HG02759 (cell line): ENCODE measurements around the gene CBY1.

Source experiments
- ATAC-seq: cut with Tn5 transposase; IDR thresholded peaks from one replicate; pipeline ENCODE4 v1.9.1; 2021; ENCODE audit warnings: mild to moderate bottlenecking, moderate library complexity; ENCODE audit not compliant: unreplicated experiment

CBY1 gene

DNA sequence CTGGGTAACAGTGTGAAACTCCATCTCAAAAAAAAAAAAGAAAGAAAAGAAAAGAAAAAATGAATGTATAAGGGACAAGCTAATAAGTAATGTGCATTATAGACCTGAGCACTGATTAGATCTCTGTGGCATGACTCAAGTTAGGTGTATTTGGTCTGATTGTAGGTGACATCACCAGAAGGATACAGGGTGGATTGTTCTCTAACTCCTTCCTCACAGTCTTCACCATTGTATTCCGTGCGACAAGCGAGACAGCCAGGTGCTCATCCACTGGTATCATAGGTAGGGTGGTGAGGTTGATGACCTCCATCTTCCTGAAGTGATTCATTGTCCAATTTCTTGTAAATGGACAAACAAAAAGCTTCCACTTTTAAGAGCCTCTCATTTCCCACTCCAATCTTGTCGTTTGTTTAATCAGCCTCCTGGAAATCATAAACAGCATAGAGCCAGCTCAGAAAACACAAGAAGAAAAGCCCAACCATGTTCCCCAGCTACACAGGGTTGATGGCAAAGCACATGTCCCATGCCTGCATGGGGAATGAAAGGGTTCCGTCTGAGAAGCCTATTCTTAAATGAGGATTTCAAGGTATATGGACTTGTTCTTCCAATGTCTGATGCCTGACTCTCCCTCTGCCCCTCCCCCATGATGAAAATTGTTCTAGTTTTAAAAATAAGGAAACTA lies 6.5 kb upstream of the CBY1 start:
- ATAC-seq: no peak

DNA sequence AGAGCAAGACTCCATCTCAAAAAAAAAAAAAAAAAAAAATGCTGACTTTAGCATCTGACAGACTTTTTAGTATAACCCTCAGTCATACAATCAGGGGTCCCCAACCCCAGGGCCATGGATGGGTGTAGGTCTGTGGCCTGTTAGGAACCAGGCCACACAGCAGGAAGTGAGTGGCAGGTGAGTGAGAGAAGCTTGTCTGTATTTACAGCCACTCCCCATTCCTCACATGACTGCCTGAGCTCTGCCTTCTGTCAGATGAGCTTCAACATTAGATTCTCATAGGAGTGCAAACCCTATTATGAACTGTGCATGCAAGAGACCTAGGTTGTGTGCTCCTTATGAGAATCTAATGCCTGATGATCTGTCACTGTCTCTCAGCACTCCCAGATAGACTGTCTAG lies 3.6 kb upstream of the CBY1 start:
- ATAC-seq: no peak

DNA sequence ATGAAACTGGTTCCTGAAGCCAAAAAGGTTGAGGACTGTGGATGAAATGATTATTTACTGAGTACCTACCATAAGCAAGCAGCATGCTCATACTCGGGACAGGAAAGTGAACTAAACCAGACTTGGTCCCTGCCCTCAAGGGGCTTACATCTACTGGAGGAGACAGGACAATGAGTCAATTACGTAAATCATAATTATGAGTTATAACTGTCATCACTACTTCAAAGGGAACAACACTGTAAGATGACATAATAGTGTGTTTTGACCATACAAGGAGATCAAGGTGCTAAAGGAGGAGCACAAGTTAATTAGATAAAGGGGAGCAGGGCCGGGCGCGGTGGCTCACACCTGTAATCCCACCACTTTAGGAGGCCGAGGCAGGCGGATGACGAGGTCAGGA lies 2.7 kb upstream of the CBY1 start:
- no peak for ATAC-seq

DNA sequence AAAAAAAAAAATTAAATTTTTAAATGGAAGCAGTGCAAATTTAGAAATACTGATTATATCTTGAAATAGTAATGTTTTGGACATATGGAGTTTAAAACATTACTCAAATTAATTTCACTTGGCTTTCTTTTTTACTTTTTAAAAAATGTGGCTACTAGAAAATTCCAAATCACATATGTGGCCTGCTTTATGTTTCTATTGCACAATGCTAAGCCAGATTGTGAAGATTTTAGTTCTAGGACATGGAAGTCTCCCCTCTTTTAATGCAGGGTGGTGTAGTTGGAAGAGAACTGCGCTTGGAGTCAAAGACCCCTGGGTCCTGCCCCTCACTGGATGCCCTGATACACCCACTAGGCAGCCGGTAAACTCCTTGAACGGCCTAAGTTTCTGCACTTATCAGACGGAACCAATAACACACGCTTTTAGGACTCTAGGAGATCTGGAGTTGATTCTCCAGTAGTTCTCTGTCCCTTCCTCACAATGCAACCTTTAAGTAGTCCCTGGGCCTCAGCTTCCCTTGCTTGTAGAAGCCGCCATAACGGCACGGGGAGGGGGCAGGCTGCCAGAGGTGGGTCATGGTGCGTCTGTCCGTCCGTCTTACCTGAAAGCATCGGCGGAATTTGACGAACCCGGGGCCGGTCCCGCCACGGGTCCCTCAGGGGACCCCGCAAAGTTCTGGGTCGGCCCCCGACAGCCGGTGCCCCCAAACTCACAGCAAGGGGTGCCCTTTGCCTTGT lies 751 bp upstream of the CBY1 start:
- ATAC-seq: no peak

DNA sequence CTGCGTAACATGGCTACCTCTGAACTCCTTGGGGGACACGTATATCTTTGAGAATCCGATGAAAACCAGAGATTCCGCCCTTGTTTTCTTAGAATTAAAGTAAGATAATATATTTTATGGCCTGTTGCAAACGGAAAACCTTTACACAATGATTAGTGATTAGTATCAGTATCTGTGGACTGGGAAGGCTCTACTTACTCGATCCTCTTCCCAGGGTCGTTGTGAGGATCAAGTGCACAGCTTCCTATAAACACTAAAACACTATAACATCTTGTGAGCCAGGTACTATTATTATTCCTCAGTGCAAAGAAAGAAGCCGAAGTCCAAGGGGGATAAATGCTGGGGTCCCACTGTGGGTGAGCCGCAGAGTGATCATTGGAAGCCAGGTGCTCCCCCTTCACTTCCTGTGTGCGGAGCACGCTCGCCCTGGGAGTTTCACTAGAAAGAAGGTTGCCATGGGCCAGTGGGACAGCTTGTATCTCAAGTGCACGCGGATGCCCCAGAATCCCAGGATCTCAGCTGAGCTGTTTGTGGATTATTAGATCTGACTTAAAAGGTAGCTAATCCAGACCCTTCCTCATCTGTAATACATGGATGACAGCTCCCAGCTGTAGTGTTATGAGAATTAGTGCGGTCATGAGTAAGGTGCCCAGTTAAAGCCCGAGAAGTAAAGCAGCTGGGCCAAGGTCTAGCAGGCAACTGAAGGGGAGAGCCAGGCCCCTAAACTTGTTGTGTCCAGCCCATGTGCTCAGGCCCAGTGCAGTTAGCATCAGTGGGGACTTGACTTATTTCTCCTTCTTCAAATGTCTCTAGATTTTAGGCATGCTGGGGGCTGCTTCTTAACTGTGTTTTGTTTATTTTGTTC lies 839 bp downstream of the CBY1 start:
- peak; percentile 20 for ATAC-seq

DNA sequence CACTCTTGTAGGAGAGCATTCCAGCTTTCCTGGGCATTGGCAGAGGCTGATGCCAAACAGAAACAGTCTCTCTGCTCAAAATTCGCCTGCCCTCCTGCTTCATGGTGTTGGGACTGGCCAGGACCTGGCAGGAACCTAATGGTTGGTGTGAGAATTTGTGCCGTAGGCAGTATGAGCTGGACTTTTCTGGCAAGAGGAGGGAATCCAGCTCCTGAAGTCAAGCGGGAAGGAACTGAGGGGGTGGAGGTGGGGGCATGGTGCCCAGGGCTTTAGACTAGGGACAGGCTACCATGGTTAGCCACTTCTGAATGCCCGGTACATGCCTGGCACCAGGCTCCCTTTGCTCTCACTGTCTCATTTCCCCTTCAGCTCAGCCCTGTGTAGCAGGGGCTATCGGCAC lies 18.4 kb downstream of the CBY1 start:
- no peak for ATAC-seq

DNA sequence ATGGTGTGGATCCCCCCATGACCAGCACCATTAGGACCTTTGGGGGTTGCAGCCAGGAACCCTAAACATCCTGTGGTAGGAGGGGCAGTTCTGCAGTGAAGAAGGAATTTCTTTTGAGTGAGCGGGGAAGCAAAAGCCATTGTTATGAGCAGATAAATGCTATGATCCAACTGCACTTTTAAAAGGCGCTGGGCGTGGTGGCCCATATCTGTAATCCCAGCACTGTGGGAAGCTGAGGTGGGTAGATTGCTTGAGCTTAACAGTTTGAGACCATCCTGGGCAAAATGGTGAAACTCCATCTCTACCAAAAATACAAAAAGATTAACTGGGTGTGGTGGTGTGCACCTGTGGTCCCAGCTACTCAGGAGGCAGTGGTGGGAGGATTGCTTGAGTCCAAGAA lies 19.4 kb downstream of the CBY1 start:
- ATAC-seq: no peak

DNA sequence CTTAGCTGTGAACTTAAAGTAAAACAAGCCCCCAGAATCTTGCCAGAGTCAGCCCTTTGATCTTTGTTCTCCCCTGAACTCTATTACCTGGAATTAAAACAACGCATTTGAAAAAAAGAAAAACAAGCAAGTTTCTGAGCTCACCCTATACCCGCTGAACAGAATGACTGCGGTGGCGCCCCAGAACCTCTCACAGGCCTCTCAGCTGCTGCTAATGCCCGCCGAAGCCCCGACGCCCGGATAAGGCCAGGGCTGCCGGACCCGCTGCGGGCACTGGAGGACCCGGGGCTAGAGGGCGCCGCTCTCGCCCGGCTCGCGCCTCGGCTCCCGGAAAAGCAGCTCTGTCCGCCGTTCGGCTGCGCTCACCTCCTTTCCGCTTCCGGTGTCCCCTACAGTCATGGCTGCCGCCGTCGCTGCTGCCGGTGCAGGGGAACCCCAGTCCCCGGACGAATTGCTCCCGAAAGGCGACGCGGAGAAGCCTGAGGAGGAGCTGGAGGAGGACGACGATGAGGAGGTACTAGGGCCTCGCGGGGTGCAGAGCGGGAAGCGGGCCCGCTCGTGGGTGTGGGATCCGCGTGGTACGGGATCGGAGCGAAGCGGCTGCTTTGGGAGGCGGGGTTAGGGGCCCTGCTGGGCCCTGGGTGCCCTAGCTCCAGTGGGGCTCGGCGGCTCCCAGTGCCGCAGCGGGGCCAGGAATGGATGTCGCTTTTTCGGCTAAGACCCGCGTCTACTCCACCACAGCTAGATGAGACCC lies 25.3 kb downstream of the CBY1 start, which contains the start of gene TOMM22:
TOMM22 (plus strand) TSS at position 376 of the 754 bp plus-strand sequence; CDS start at position 398, 22 bp downstream.
- ATAC-seq: peak; percentile 98

DNA sequence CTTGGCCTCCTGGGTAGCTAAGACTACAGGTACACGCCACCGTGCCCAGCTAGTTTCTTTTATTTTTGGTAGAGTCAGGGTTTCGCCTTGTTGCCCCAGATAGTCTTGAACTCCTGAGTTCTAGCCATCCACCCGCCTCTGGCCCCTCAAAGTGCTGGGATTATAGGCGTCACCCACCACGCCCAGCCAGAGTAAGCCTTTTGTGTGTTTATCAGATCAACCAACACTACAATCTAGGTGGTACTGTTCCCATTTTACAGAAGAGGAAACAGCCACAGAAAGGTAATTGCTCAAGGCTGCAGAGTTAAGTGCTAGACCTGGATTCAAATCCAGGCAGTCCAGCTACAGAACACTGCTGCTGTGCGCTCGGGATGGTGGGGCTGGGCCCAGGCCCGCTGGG lies 28.5 kb downstream of the CBY1 start:
- no peak for ATAC-seq

DNA sequence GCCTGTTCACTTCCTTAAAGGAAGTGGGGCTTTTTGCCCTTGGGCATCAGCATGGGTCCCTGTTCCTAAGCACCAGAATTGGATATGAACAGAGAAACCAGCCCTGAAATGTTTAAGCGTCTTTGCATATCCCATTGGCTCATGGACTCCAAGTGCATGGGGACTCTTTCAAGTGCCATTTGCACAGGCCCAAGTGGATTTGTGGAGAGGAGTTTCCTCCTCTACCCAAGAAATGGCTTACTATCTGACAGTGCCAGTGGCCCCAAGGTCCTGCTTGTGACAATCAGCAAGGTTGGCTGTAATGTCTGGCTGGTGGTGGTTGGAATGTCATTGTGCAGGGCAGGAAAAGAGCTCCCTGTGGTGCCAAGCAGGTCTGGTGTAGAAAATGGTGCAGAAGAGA lies 29.3 kb downstream of the CBY1 start:
- ATAC-seq: no peak

DNA sequence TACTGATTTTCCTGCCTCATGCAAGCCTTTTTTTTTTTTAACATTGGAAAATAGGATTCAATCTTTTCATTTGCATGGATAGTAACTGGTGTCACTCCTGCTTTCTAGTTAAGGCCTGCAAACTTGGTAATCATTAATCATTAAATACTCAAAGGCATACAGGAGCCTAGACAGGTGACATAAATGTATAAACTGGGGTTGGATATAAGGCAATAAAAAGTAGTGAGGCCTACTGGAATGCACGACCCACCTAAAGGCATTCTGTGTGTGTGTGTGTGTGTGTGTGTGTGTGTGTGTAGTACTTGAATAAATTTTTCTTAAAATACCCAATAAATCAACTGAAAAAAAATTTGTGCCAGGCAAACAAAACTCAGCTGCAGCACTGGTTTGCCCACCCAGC lies 33.2 kb downstream of the CBY1 start:
- ATAC-seq: no peak

DNA sequence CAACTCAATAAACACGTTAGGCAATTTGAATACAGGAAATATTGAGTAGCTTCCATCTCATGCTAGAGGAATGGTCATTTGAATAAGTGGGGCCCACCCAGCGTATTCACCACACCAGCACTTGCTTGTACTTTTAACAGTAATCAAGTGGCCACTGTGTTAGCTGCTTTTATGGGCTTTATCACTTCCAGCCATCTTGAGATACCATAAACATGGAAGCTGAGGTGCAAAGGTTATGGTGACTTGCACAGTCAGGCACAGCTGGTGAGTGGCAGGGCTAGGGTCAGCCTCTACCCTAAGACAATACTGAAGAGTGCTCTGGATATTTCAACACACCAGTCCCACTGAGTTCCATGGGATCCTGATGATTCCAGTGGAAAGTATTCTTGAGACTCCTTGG lies 37.6 kb downstream of the CBY1 start:
- no peak for ATAC-seq

DNA sequence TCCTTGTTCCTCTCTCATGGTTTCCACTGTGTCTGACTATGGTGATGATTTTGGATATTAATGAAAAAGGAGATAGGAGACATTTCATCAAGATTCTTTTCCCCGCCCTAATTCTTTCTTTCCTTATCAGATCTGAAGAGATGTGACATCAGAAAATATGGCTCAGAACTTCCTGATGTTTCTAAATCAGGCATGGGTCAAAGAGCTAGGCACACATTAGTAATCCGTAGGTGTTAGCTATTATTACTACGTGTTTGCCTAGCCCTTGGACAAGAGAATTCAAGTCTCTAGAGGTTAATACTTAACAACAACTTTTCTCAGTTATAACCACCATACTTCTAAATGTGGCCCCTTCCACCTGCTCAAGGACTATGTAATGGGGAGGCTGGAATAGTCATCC lies 38.5 kb downstream of the CBY1 start:
- no peak for ATAC-seq

DNA sequence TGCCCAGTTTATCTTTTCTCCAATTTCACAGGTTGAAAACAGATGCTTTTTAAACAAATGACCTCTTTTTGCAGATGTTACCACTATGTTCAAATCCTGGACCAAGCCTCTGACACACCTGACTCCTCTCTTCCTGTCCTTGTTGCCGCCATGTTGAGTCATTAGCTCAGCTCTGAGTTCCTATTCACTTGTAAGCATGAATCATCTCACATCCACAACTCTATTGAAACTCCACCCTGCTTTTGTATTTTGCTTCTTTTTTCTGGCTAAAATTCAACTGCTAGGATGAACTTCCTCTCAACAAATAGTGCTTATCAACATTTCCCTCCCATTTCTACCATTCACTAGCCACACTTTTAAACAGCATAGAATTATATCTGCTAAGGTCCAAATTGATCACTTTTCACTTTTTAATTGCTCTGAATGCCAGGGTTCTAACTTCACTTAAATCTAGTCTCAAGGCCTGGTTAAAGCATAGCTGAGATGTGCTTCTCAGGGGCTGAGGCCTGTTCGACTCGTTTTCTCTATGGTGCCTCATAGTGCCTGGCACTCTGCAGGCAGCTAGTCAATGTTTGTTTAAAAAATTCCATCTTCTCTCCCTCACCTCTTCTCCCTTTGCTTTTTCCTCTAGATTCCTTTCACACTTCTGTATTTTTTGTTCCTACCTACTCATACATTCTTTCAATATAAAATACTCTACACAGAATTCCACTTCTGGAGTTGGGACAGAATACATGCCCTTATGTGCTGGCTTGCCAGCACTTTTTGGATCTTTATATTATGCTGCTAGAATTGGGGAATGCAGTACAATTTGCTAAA lies 40.4 kb downstream of the CBY1 start:
- ATAC-seq: no peak

DNA sequence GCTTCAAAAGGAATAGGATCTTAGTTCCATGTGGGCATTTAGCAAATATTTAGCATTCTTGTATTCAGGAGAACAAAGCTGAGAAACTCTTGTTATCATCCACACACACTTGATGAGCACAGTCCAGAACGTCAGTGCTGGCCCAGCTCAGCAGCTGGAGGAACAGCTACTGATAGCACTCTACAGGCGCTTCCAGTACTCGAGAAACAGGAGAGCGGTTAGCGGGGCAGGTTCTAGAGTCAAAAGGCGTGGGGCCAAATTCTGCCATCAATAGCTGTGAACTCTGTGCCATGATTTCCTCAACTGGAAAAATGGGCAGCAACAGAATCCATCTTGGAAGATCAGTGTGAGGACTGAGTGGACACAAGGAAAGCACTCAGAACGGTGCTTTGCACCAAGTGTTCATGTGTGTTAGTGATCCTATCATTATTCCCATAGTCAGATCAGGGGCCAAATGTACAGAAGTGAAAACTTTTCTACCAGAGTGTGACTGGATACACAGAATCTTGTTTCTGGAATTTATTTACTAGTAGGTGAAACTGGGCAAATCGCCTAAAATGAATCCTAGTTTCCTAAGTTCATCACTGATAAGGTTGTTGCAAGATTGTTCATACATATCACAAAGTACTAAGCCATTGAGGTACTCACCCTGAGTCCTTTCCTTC lies 41.1 kb downstream of the CBY1 start:
- ATAC-seq: no peak

DNA sequence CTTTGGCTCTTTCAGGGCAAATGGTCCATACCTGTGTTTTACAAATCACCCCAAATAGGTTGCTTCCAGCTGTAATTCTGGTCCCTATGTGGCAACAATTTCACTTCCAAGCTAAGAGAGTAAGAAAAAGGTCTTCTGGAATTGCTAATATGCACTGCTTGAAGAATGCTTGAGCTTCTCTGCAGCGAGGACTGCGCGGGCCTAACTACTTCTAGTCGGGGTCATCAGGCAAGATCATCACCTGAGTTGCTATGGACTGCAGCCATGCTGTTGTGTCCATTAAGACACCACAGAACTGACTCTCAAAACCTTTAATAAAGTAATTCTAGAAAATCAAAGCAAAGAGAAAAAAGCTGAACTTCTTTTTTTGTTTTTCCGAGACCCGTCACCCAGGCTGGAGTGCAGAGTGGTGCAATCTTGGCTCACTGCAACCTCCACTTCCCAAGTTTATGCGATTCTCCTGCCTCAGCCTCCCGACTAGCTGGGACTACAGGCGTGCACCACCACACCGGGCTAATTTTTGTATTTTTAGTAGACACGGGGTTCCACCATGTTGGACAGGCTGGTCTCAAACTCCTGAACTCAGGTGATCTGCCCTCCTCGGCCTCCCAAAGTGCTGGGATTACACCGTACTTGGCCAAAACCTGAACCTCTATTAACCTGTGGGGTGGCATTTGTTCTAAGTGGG lies 42.1 kb downstream of the CBY1 start:
- ATAC-seq: no peak

DNA sequence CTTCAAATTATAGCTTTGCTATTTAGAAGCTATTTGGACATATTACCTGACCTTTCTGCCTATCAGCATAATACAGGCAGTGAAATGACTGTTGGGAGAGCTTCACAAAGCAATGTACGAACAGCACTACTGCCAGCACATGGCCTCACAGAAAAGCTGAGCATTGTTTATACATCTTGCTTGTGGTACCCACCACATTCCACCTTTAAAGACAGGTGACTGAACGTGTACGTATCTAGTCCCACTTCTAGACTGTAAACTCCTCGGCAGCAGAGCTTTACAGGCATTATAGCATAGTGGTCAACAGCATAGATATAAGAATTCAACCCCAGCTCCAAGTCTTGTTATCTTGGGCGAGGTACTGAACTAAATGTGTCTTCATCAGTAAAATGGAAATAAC lies 42.7 kb downstream of the CBY1 start:
- no peak for ATAC-seq

DNA sequence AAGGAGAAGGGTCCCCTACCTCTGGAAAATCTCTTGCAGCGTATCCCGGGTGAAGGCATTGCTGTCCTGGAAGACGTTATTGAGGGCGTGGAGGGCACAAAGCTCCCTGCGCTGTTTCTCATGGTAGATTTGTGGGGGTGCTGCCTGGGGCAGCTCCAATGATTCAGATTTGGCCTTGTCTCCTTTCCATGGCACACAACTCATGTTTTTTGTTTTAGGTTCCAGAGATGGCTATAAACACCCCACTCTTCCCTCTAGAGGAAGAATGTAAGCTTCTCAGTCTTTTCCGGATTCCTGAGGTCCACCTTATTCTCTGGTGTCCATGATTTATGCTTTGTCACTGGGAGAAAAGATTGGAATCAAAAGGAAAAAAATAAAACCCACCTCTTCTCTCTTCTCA lies 43.3 kb downstream of the CBY1 start:
- ATAC-seq: no peak

DNA sequence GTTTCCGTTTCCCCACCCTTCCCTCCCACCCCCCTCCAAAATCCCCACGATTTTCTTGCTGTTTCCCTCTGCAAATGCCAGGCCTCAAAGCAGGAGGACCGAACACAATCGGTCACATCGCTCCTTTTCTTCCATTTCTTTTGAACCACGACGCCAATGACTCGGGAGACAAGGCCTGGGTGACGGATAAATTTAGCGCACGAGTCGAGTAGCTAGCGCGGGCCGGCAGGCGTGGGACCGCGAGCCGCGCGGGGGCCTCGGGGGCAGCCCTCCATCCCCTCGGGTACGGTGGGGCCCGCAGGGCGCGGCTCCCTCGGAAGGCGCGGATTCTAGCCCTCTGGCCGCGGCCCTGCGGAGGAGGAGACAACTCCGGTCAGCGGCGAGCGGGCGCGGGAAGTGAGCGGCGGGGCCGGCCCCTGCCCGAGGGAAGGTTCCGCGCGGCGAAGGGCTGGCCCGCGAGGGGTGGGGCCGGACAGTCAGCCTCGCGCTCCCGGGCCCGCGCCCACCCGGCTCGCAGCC lies 43.9 kb downstream of the CBY1 start:
- ATAC-seq: no peak
